GM23338 (cell line): ENCODE results near the gene STRN3.

ENCODE experiments used
- CREB1 ChIP-seq: fragments of 250-450 bp; sonication (Bioruptor Pico); IDR thresholded peaks from 2 replicates; pipeline ENCODE4 v1.5.0; 2020; ENCODE audit warnings: low read depth, mild to moderate bottlenecking, moderate library complexity
- CTCF ChIP-seq, 2 experiments: fragments of 200-600 bp in 1 of 2; sonication (generic) in 1 of 2; conservative IDR thresholded peaks; 2 replicates each; pipeline versions ENCODE4 v1.5.1 to v1.6.1; 2016 to 2017; ENCODE audit warnings: antibody characterized with exemption in 2 of 2, low read depth in 2 of 2, mild to moderate bottlenecking in 2 of 2, moderate library complexity in 1 of 2
- ETS1 ChIP-seq: IDR thresholded peaks from 2 replicates; pipeline ENCODE4 v1.6.1; 2016; ENCODE audit warnings: antibody characterized with exemption
- EZH2 ChIP-seq: fragments of 200-600 bp; sonication (generic); IDR thresholded peaks from one replicate; pipeline ENCODE4 v1.8.0; 2017; ENCODE audit warnings: antibody characterized with exemption, mild to moderate bottlenecking, low read depth; ENCODE audit not compliant: unreplicated experiment
- EZH2phosphoT487 ChIP-seq: fragments of 200-600 bp; sonication (generic); IDR thresholded peaks from one replicate; pipeline ENCODE4 v1.8.1; 2018; ENCODE audit warnings: antibody characterized with exemption; ENCODE audit not compliant: unreplicated experiment
- JUNB ChIP-seq: IDR thresholded peaks from one replicate; pipeline ENCODE4 v1.6.1; 2016; ENCODE audit warnings: antibody characterized with exemption; ENCODE audit not compliant: unreplicated experiment
- POLR2AphosphoS5 ChIP-seq: IDR thresholded peaks from 2 replicates; pipeline ENCODE4 v1.6.1; 2016; ENCODE audit warnings: antibody characterized with exemption, low read depth
- REST ChIP-seq: IDR thresholded peaks from one replicate; pipeline ENCODE4 v1.6.1; 2018; ENCODE audit warnings: antibody characterized with exemption; ENCODE audit not compliant: unreplicated experiment
- ZNF331 ChIP-seq: fragments of 250-450 bp; sonication (Bioruptor Pico); IDR thresholded peaks from 2 replicates; pipeline ENCODE4 v1.5.0; 2020; ENCODE audit warnings: low read depth, mild to moderate bottlenecking, moderate library complexity

- TF ChIP-seq CTCF (conservative IDR thresholded peaks at IDR 0.05; ENCODE audit: low read depth in 2 of 2) (no peak), EZH2 (no peak), POLR2AphosphoS5 (no peak), CREB1 (CRISPR knock-in tag) (no peak), ETS1 (no peak), JUNB (no peak), EZH2phosphoT487 (no peak), REST (no peak), ZNF331 (no peak)
Measured at GRCh38 chr14:31020834-31021575, 5.2 kb downstream of the STRN3 start.
